H1 (cell line): Measurements from ENCODE around the gene TXLNA. TPM values are rescaled to one million over a fixed set of nuclear protein-coding genes. Genes with fewer than 3 reads are reported as not detected.

Source experiments
- SRF ChIP-seq: IDR thresholded peaks from 2 replicates; pipeline ENCODE4 v1.6.1; 2011; ENCODE audit warnings: mild to moderate bottlenecking, low read depth, low read length, moderate library complexity
- SUZ12 ChIP-seq: fragments of 200-600 bp; sonication (generic); IDR thresholded peaks from 2 replicates; pipeline ENCODE4 v1.6.1; 2012; ENCODE audit warnings: mild to moderate bottlenecking, inconsistent platforms, low read length, moderate library complexity, mixed read lengths
- polyA plus RNA-seq, 7 experiments: library from polyadenylated mRNA; depleted of rRNA in 3 of 7; stranded (reverse) in 5 of 7; unstranded in 2 of 7; fragments of >200 nt in 5 of 7; fragments of 200-250 nt in 2 of 7; gene quantifications; 1 replicate in 5 of 7; 2 replicates in 1 of 7; 4 replicates in 1 of 7; pipeline versions ENCODE4 v1.2.1 to v1.2.3, GENCODE V29; 2011 to 2013; ENCODE audit warnings: missing spikeins in 2 of 7, mixed read lengths in 2 of 7
- total RNA-seq: library from RNA; stranded (reverse); fragmentation: NEBNext Ultra II Directional; extraction: Animal tissue kit (Norgen Biotek cat#: 25700); gene quantifications from 2 replicates; pipeline ENCODE4 v1.2.1, GENCODE V29; 2021

Gene TXLNA
- total and polyA plus RNA-seq, 2 of the 8 experiments (the other 6 are each of a cell fraction or from before 2014, with no cell fraction given) = 31.3 to 46.9 TPM

GRCh38 chr1:32178380-32179192 lies 889 bp upstream of the TXLNA start (continued):
- TF ChIP-seq SRF (no peak), SUZ12 (no peak)
